HG03558 (cell line): ENCODE data around the gene NGDN.

Source experiments
- ATAC-seq: cut with Tn5 transposase; IDR thresholded peaks from one replicate; pipeline ENCODE4 v1.9.1; 2021; ENCODE audit warnings: moderate number of reproducible peaks; ENCODE audit not compliant: unreplicated experiment; ENCODE audit errors: extremely low read depth

The NGDN gene

GRCh38 chr14:23517650-23518326 lies 48.3 kb downstream of the NGDN start:
- ATAC-seq = no peak

GRCh38 chr14:23518709-23519108 lies 49.2 kb downstream of the NGDN start:
- no peak for ATAC-seq

GRCh38 chr14:23520899-23521533 lies 51.5 kb downstream of the NGDN start:
- ATAC-seq = no peak

GRCh38 chr14:23521785-23522640 lies 52.5 kb downstream of the NGDN start:
- ATAC-seq = no peak

GRCh38 chr14:23522643-23523198 lies 53.2 kb downstream of the NGDN start:
- no peak for ATAC-seq

GRCh38 chr14:23523229-23524016 lies 53.9 kb downstream of the NGDN start:
- ATAC-seq = no peak

- no peak for ATAC-seq
These were observed 55.5 kb downstream of the NGDN start for GRCh38 chr14:23524954-23525353.

- no peak for ATAC-seq
These were observed 56.1 kb downstream of the NGDN start for GRCh38 chr14:23525611-23526010.
